ENCODE measurements around the gene DGCR8. TPM values are rescaled to one million over a fixed set of nuclear protein-coding genes. Genes with fewer than 3 reads are reported as not detected.

DGCR8 gene
- 25.9 and 39.1 TPM in 2 replicates for total RNA-seq

GRCh38 chr22:20079745-20080444 lies at the start of gene DGCR8:
DGCR8 (plus strand) TSS chr22:20080241; CDS start chr22:20085964, 5,723 bp downstream.

GRCh38 chr22:20115691-20116375 lies 35.8 kb downstream of the DGCR8 start, which contains the start of gene RANBP1:
RANBP1 (plus strand) TSS chr22:20116104; CDS start chr22:20116185, 81 bp downstream.

GRCh38 chr22:20116951-20117632 lies 37.1 kb downstream of the DGCR8 start, which contains the start of gene TRMT2A:
TRMT2A (minus strand) TSS chr22:20117226; CDS start chr22:20116906, 320 bp downstream.

GRCh38 chr22:20131597-20131858 lies 51.5 kb downstream of the DGCR8 start, which contains the start of gene ZDHHC8:
ZDHHC8 (plus strand) TSS chr22:20131804; CDS start chr22:20131948, 144 bp downstream.

GRCh38 chr22:20150381-20151275 lies 70.6 kb downstream of the DGCR8 start, which contains the start of gene CCDC188:
CCDC188 (minus strand) TSS chr22:20151055; CDS start chr22:20150986, 69 bp downstream.

Small RNA genes within 50 kb of the gene (small RNA-seq; reads per million reads assigned to genes)
- gene MIR185 = 102 reads per million, percentile 98 among the genes with 10 or more reads in this experiment
- gene MIR6816 = not detected
- gene RF00017 = not detected
- not detected for gene RF00599

Other genes starting within 250 kb of the DGCR8 start
- 7.1 and 10.1 TPM in 2 replicates for gene GNB1L, start 225.4 kb upstream of the DGCR8 start, total RNA-seq
- gene RTL10, start 225.4 kb upstream of the DGCR8 start, total RNA-seq = 38.8 and 40.0 TPM in 2 replicates
- 203 and 254 TPM in 2 replicates for gene COMT, start 138.5 kb upstream of the DGCR8 start, total RNA-seq
- 19.6 and 27.0 TPM in 2 replicates for gene TXNRD2, start 138.4 kb upstream of the DGCR8 start, total RNA-seq
- 4.5 and 6.1 TPM in 2 replicates for gene ARVCF, start 63.4 kb upstream of the DGCR8 start, total RNA-seq
- 59.6 and 69.5 TPM in 2 replicates for gene TANGO2, start 59.1 kb upstream of the DGCR8 start, total RNA-seq
- 51.8 and 55.4 TPM in 2 replicates for gene RANBP1, start 35.9 kb downstream of the DGCR8 start, total RNA-seq
- 48.8 and 53.1 TPM in 2 replicates for gene TRMT2A, start 37.0 kb downstream of the DGCR8 start, total RNA-seq
- 18.5 and 21.1 TPM in 2 replicates for gene ZDHHC8, start 51.6 kb downstream of the DGCR8 start, total RNA-seq
- gene CCDC188, start 70.8 kb downstream of the DGCR8 start, total RNA-seq = 1.5 and 1.6 TPM in 2 replicates
- 0.16 TPM in 1 of 2 replicates, not detected in the other for gene RTN4R, start 188.1 kb downstream of the DGCR8 start, total RNA-seq
- gene DGCR6L, start 239.8 kb downstream of the DGCR8 start, total RNA-seq = 45.4 and 58.2 TPM in 2 replicates